HG03439 (cell line): ENCODE results near the gene CMTM5.
"Not testable (repeated sequence)": the region's sequence is repeated elsewhere in the genome, so short reads cannot be mapped to it uniquely, and the experiment has no call there.

Experiments
- ATAC-seq: cut with Tn5 transposase; IDR thresholded peaks from one replicate; pipeline ENCODE4 v1.9.1; 2021; ENCODE audit warnings: mild to moderate bottlenecking, moderate library complexity; ENCODE audit not compliant: unreplicated experiment

The CMTM5 gene

GRCh38 chr14:23377573-23378563 lies 1.0 kb downstream of the CMTM5 start:
- no peak for ATAC-seq

- no peak for ATAC-seq
Observed at GRCh38 chr14:23378612-23379220, 1.9 kb downstream of the CMTM5 start.

- no peak for ATAC-seq
Observed at GRCh38 chr14:23379366-23380196, 2.7 kb downstream of the CMTM5 start.

- ATAC-seq, result no peak
Observed at GRCh38 chr14:23380197-23380914, 3.5 kb downstream of the CMTM5 start.

- no peak for ATAC-seq
Observed at GRCh38 chr14:23380976-23381375, 4.1 kb downstream of the CMTM5 start.

- ATAC-seq, result no peak
Observed at GRCh38 chr14:23381871-23382270, 5.0 kb downstream of the CMTM5 start.

GRCh38 chr14:23382276-23382675 lies 5.4 kb downstream of the CMTM5 start:
- no peak for ATAC-seq

GRCh38 chr14:23382731-23383440 lies 6.0 kb downstream of the CMTM5 start:
- no peak for ATAC-seq

GRCh38 chr14:23384364-23385080 lies 7.7 kb downstream of the CMTM5 start:
- no peak for ATAC-seq

GRCh38 chr14:23385244-23385641 lies 8.4 kb downstream of the CMTM5 start:
- no peak for ATAC-seq

GRCh38 chr14:23385642-23386265 lies 8.9 kb downstream of the CMTM5 start:
- no peak for ATAC-seq

GRCh38 chr14:23386266-23386657 lies 9.4 kb downstream of the CMTM5 start:
- not testable (repeated sequence) for ATAC-seq

- ATAC-seq, result no peak
Observed at GRCh38 chr14:23386999-23387398, 10.2 kb downstream of the CMTM5 start.

GRCh38 chr14:23387916-23388882 lies 11.4 kb downstream of the CMTM5 start:
- ATAC-seq, result no peak

GRCh38 chr14:23388996-23389395 lies 12.2 kb downstream of the CMTM5 start:
- no peak for ATAC-seq

- no peak for ATAC-seq
Observed at GRCh38 chr14:23389396-23389795, 12.6 kb downstream of the CMTM5 start.

GRCh38 chr14:23389871-23390270 lies 13.0 kb downstream of the CMTM5 start:
- ATAC-seq, result not testable (repeated sequence)

GRCh38 chr14:23392613-23393012 lies 15.8 kb downstream of the CMTM5 start:
- no peak for ATAC-seq
